ENCODE data around the gene AGFG2. TPM values are rescaled to one million over a fixed set of nuclear protein-coding genes. Genes with fewer than 3 reads are reported as not detected.

Gene AGFG2
- total and polyA plus RNA-seq, 2 of the 4 experiments (the other 2 are of a cell fraction) = 3.0 to 10.0 TPM

DNA sequence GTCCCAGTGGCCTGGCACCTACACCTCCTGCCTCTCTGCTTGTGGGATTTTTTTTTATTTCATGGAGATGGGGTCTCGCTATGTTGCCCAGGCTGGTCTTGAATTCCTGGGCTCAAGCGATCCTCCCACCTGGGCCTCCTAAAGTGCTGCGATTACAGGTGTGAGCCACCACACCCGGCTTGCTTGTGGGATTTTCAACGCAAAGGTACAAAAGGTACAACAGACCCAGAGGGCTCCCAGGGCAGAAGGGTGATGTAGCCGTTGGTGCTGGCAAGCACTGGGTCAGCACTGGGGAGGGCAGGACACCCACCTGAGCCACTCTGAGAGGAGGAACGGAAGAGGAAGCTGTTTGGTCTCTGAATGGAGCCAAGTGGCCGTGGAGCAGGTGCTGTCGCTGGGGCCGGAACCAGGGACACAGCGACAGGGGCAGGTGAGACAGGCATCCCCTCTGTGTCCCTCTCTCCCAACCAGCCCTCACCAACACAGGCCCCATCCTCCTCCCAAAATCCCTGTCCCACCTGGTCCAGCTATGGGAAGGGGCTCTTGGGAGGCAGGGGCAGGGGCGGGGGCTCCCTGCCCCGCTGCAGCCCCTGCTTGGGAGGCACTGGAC is 37.5 kb downstream of the AGFG2 start:
- Histone ChIP-seq H2BK5ac (ENCODE audit: low read depth, low read length, poor library complexity, severe bottlenecking) (no peak overlapping the region), H2AK9ac (replicated peaks; ENCODE audit: low read depth, low read length, poor library complexity) (no peak overlapping the region), H3K14ac (replicated peaks; ENCODE audit: low read depth, low read length) (no peak overlapping the region), H3K79me1 (ENCODE audit: low read depth in 1 of 2, low read length in 2 of 2) (peaks cover 11 to 29% of the 10 kb centered on the region in 2 experiments), H2BK20ac (ENCODE audit: low read depth, low read length) (no peak overlapping the region), H3K18ac (ENCODE audit: low read depth, low read length) (no peak overlapping the region), H3K4me3 (ENCODE audit: insufficient read depth, low read depth, low read length) (no peak overlapping the region), H3K4me1 (ENCODE audit: control insufficient read depth, insufficient read depth, low read length) (no peaks in the 10 kb centered on the region), H2BK120ac (ENCODE audit: low read depth, low read length) (no peak overlapping the region), H4K5ac (ENCODE audit: low read depth, low read length) (no peak overlapping the region), H2BK15ac (ENCODE audit: low read depth, low read length) (no peak overlapping the region), H3K56ac (ENCODE audit: extremely low read depth, insufficient read depth, low read length) (no peak overlapping the region), H3K36me3 (ENCODE audit: control insufficient read depth, insufficient read depth, low read length) (peaks cover 66% of the 10 kb centered on the region), H3K27me3 (ENCODE audit: control insufficient read depth, insufficient read depth, low read length) (no peaks in the 10 kb centered on the region), H4K91ac (ENCODE audit: insufficient read depth, low read depth, low read length) (no peak overlapping the region), H3K27ac (ENCODE audit: insufficient read depth, low read length) (no peak overlapping the region), H3K4ac (ENCODE audit: low read depth, low read length) (no peak overlapping the region), H2AFZ (replicated peaks; ENCODE audit: low read length, poor library complexity) (no peak overlapping the region), H2AK5ac (ENCODE audit: low read depth, low read length) (no peak overlapping the region), H3K4me2 (ENCODE audit: low read depth, low read length) (no peak overlapping the region), H4K8ac (ENCODE audit: low read depth in 2 of 2, low read length in 2 of 2) (no peak overlapping the region), H3K9me3 (ENCODE audit: control insufficient read depth, insufficient read depth, low read length) (no peaks in the 10 kb centered on the region), H3K9ac (ENCODE audit: low read depth, low read length) (no peak overlapping the region), H3K23ac (ENCODE audit: low read depth, low read length) (no peak overlapping the region), H3K9me1 (ENCODE audit: insufficient read depth, low read length) (peaks cover 5% of the 10 kb centered on the region), H4K20me1 (ENCODE audit: insufficient read depth, low read length) (peaks cover 13% of the 10 kb centered on the region; the same call in 1 of the 2 replicates)
- 95% methylated on average over 5 of the region's 13 CpGs; no CpG with 5 or more reads in 1 of the 2 experiments for WGBS, 2 experiments (ENCODE audit: extremely low coverage in 2 of 2, insufficient read length in 1 of 2)
- intact Hi-C loops (cut with micrococcal nuclease) = no loop called here
- in situ Hi-C loops (cut with MboI; ENCODE audit: low sequenced_read_pairs) = loop anchor here (25.0 kb wide), 1 partner anchor 286 kb away; the partner anchor contains the start of genes SLC12A9 and TRIP6
- ChIA-PET CTCF (no interaction called here), POLR2A (ENCODE audit: unreplicated experiment) (interaction anchor here (0.6 kb wide), 1 partner anchor 661 kb away, joined by 5 read pairs; the partner anchor contains the start of gene CLDN15)
- BruUV-seq (replicated peaks) = no TSS peak
- DNase-seq = no peak
- no peak for ATAC-seq (ENCODE audit: low read depth)
- TF ChIP-seq, protein P1, sequence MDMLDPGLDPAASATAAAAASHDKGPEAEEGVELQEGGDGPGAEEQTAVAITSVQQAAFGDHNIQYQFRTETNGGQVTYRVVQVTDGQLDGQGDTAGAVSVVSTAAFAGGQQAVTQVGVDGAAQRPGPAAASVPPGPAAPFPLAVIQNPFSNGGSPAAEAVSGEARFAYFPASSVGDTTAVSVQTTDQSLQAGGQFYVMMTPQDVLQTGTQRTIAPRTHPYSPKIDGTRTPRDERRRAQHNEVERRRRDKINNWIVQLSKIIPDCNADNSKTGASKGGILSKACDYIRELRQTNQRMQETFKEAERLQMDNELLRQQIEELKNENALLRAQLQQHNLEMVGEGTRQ (IDR thresholded peaks at IDR 0.05; ENCODE audit: low read depth, low read length) = no peak
- TF ChIP-seq RFX5 (IDR thresholded peaks at IDR 0.05; ENCODE audit: low read depth, low read length) (no peak), POLR2A (IDR thresholded peaks at IDR 0.05; ENCODE audit: low read depth, low read length) (no peak)
- TF ChIP-seq, protein P2, sequence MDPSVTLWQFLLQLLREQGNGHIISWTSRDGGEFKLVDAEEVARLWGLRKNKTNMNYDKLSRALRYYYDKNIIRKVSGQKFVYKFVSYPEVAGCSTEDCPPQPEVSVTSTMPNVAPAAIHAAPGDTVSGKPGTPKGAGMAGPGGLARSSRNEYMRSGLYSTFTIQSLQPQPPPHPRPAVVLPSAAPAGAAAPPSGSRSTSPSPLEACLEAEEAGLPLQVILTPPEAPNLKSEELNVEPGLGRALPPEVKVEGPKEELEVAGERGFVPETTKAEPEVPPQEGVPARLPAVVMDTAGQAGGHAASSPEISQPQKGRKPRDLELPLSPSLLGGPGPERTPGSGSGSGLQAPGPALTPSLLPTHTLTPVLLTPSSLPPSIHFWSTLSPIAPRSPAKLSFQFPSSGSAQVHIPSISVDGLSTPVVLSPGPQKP (IDR thresholded peaks at IDR 0.05; ENCODE audit: borderline replicate concordance, low read depth, low read length) = no peak
- dilution Hi-C loops (cut with HindIII; ENCODE audit: low sequenced_read_pairs, unreplicated experiment) = no loop called here
